Activated T-cell treated with anti-CD3 and anti-CD28 coated beads for 4 hours (primary cell): Measurements from ENCODE around the gene MIPEP.

Experiments
- DNase-seq: peaks from one replicate; pipeline ENCODE4 v3.0.0-alpha.2; 2020

Gene MIPEP

DNA sequence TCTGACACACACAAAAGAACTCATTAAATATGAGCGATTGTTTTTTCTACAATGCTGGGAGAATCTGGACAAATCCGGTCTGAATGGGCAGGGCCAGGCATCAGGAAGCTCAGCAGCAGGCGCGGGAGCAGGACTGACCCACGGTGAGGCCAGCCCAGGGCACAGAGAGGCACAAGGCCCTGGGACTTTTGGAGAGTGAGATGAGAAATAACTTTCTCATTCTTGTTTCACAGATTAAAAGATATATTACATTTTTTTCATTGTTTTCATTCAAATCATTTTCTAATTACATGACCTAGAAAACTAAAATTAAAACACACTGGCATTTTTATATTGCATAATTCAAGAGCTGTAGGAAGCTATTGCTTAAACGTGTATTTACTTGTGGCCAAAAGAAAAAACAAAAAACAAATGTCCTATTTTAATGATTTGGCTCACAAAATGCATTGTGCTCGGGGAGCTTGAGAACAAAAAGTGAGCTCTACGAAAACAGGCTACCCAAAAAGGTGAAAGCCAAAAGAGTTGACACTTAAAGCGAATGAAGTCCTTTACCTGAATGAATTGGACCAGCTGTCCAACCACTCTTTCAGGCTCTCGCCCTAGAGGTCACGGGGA, 185.8 kb downstream of the MIPEP start:
- no peak for DNase-seq

DNA sequence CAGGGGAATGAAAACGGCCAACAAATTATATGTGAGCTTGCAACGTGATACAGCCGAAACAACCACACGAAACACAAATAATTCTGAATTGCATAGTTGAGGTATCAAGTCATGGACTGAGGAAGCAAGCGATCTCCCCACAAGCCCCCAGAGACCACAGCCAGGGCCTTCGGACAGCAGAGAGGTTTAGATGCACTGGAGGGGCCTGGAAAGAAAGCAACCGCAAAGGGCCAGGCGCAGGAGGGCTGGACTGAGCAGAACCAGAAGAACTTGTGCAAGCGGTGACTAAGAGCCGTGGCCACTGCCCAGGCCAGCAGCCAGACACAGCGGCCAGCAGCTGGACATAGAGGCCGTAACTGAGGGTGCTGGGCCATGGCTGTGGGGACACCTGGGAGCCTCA, 187.6 kb downstream of the MIPEP start:
- no peak for DNase-seq

DNA sequence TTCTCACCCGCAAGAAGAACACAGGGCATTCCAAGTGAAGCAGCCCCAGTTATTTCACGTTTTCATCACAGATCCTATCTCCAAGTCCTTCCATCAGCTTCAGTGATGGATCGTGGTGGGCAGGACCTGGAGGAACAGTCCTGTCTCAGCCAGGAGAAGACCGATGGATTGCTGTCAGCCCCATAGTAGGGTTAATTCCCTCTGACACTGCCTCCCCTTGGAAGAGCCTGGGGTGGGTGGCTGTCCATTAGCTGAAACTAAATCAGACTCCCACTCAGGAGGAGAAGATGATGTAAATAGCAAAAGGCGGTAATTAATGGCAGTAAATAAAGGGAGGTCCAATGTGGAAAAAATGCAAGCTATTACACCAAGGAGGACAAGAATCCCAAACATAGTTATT, 188.0 kb downstream of the MIPEP start:
- no peak for DNase-seq

DNA sequence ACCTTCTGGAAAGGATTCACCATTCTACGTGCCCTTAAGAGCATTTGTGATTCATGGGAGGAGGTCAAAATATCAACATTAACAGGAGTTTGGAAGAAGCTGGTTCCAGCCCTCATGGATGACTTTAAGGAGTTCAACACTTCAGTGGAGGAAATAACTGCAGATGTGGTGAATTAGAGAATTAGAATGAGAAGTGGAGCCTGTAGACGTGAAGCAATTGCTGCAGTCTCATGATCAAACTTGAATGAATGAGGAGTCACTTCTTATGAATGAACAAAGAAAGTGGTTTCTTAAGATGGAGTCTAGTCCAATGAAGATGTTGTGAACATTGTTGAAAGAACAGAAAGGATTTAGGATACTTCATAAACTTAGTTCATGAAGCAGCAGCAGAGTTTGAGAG, 189.9 kb downstream of the MIPEP start:
- DNase-seq, result no peak

DNA sequence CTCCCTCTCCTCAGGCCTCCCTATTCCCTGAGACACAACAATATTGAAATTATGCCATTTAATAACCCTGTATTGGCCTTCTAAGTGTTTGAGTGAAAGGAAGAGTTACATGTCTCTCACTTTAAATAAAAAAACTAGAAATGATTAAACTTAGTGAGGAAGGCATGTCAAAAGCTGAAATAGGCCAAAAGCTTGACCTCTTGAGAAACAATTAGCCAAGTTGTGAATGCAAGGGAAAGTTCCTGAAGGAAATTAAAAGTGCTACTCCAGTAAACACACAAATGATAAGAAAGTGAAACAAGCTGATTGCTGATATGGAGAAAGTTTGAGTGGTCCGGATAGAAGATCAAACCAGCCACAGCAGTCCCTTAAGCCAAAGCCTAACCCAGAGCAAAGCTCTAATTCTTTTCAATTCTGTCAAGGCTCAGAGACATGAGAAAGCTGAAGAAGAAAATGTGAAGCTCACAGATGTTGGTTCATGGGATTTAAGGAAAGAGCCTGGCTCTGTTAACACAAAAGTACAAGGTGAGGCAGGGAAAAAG, 191.4 kb downstream of the MIPEP start:
- no peak for DNase-seq

DNA sequence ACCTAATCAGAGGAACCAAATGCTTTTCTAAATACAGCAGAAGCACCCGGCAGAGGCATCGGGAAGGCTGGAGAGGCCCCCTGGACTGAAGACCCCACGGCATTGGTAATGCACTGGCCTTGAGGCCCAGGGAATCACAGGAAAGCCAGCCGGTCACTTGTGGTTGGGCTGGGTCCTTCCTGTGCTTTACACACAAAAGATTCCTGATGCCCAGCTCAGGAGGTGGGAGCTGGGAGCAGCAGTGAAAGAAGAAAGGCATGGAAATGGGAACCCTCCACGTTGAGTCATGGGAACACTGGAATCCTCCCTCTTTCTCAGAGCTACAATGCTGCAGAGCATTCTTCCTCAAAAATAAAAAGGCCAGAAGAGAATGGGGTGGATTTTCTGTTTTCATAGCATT, 192.6 kb downstream of the MIPEP start:
- DNase-seq, result no peak

DNA sequence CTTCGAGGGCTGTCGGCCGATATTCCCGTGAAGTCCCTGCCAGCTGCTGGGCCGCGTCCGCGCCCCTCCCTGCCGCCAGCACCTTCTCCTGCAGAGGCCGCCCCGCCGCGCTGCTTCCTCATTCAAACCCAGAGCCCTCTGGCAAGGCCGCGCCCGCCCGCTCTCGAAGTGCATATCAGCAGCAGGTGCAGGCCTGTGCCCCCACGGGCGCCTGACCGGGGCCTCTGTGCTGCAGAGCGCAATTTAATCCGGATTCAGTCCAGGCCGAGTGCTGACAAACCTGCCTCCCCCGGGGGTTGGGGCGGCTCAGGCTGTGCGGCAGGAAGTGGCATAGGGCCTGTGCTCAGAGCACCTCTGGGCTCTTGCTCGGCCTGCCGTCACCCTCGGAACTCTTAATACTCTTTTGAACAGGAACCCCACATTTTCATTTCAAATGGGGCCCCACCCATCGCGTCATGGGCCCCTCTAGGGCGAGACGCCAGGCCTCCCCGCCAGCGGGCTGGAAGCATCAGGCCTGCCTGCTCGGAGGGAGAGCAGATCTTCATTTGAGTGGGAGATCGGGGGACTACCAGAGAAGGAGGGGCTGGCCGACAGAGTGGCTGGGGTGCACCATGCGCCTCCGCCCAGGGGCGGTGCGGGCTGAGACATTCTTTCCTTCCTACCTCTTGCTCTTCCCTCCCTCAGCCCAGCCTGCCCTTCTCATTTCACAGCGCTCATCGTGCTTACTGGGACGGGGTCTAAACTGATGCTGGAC, 193.3 kb downstream of the MIPEP start:
- DNase-seq, result peak; percentile 32

DNA sequence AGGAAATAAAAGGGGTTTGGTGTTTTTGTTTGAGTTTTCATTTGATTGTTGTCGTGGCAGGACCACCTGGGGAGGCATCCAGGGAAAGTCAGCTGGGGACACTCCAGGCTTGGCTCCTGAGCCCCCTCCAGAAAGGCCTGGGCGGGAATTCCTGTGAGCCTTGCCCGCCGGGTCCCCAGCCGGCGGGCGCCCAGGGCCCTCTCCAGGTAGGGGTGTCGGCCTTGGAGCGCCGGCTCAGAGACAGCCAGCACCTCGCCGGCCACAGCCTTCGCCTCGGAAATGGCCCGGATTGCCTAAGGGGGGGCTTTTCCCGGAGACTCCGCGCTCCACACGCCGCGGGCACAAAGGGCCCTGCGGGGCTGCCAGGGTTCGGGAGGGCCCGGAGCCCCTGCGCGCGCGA, 194.0 kb downstream of the MIPEP start:
- no peak for DNase-seq

DNA sequence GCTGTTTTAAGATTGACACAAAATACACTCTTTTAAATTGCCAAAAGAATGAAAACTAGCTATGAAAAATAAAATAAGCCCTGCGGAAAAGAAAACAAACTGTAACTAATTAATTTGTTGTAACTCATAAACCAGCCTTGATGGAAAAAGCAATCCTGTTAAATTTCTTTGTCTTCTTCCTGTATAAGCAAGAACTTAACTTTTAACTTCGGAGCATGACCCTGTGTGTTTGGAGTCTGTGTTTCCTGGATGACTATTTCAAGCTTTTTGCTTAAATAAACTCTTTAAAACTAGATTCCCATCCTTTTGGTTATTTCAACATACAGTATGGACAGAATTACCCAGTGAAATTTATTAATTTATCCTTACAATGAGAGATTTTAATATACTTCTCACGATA, 196.4 kb downstream of the MIPEP start:
- no peak for DNase-seq

DNA sequence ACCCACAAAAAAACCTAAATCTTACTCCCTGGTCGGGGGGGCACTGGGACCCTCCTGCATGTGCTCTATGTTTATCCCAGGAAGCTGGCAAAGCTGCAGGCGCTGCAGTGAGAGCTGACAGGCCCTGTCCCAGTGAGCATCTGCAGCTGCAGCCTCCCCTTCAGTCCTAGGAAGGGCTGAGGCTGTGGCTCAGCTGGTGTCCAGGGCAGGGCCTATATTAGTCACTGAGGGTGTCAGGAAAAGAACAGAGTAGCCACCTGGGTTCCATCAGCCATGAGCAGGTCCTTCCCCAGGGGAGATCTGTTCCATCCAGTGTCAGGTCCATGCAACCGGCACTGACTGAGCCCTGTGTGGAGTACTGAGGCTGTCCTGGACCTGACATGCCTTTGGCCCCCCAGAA, 198.5 kb downstream of the MIPEP start:
- DNase-seq, result no peak

DNA sequence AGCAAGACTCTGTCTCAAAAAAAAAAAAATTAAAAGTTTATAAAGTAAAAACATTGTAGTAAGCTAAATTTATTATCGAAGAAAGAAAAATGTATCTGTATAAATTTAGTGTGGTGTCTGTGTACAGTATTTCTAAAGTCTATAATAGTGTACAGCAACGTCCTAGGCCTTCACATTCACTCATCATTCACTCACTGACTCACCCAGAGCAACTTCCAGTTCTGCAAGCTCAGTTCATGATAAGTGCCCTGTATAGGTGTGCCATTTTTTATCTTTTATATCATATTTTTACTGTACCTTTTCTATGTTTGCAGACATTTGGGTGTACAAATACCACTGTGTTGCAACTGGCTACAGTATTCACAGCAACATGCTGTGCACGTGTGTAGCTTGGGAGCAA, 200.9 kb downstream of the MIPEP start:
- no peak for DNase-seq

DNA sequence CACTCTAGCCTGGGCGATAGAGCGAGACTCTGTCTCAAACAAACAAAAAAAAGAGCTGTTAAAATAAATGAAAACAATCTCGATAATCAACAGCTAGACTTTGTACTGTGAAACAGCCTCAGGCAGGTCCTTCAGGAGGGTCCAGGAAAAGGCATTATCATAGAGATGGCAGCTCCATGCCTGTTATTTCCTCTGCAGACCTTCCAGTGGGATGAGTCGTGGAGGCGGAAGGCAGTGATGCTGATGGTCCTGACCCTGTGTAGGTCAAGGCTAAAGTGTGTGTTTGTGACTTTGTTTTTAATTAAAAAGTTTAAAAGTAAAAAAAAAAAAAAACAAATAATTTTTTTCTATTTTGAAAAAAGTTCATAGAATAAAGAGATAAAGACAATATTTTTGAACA, 201.6 kb downstream of the MIPEP start:
- DNase-seq, result no peak

DNA sequence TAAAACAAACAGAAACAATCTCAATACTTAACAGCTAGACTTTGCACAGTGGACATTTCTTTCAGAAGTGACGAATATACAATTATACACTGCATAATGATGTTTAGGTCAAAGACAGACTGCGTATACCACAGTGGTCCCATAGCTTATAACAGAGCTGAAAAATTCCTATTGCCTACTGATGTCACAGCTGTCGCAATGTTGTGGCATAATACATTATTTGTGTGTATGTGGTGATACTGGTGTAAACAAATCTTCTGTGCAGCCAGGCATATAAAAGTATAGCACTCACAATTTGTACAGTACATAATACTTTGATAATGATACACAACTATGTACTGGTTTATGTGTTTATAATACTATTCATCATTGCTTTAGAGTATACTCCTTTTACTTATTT, 202.3 kb downstream of the MIPEP start:
- DNase-seq, result no peak

DNA sequence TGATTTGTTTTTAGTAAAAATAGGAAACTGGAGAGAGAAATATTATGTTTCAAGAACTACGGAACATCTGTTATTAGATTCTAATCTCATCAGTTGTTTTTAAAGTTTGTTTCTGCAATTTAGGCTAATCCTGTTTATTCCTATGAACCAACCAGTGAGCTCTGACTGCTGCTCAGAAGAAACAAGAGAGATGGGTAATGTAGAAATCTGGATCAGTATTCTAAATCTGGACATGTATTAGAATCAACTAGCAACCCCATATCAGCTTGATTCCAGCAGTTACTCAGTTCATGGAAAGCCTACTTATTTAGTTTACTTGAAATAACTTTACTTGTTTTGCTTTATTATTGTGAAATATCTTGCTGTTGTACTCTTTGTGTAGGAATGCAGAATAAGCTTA, 203.8 kb downstream of the MIPEP start:
- no peak for DNase-seq

DNA sequence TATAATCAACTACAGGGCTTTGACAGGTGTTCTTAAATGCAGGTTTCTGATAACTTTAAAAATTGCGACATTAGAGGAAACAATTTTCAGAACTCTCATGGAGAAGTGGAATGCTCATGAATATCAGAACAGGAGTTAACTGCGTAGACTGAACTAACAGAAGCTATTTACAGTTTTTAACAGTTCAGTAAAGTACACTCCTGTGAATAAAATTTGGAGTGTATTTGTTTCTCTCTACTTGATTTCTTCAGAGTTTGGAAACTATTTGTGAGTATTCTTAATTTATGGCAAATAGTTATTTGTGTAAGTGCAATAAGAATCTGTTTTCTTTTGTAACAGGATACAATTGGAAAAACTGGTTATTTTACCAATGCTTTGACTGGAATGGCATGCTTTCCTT, 204.6 kb downstream of the MIPEP start:
- no peak for DNase-seq

DNA sequence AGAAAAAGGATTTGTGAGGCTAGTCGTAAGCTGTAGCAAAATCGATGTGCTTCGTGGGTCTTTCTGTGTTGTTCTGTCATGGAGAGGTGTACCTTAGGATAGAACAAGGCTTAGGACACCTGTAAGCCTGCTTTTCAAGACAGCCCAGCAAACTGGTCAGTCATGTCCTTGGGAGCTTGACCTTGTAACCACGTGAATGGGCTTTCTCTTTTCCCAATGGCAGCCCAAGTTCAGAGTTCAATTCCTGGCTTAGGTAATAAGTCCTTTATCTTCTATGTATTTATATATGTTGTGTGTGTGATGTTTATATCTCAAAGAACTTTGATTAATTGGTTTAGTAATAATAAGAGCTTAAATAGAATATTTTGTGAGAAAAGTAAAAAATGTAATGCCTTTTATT, 206.1 kb downstream of the MIPEP start:
- no peak for DNase-seq

DNA sequence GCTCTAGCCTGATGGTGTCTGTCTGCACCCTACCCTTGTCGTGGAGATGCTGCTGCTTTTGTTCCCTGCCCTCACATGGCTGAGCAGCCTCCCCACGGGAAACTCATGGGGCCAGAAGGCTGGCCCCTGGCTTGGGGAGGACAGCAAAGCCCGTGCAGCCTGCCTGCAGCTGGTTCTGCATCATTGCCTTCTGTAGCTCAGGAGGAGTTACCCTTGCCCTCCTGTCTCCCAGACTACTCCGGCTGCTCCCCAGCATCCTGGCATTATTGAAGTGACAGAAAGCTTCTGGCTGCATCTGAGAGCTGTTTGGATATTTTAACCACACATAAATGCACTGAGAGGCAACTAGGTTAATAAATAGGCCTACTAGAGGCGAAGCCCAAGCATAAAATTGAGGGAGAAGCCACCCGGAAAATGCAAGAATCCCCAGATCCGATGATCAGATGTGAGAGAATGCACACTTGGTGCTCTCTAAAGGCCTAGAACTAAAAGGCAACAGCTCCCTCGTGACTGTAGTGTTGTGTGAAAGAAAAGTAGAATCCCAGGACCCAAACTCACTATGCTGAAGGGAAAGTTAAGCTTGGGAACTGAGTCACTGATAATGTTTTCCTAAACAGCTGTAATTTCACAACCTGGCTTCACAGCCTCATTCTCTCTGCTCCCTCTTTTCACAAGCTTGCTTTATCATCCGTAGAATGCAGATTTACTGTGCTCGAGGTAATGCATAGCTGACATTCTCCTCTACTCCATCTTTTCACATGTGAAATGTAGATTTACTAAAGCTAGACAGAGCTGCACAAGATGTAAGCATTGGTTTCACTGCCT, 208.1 kb downstream of the MIPEP start:
- no peak for DNase-seq
